ENCODE results near the gene NXN.

NXN gene

GRCh38 chr17:979539-980405 is at the start of gene NXN:
NXN (minus strand) TSS chr17:979776.
- DNase-seq: peak; percentile 95

- DNase-seq: no peak
These were observed 47.5 kb upstream of the NXN start for GRCh38 chr17:1027044-1027443.

GRCh38 chr17:1026599-1026975 is 47.0 kb upstream of the NXN start:
- no peak for DNase-seq

- DNase-seq: no peak
These were observed 46.4 kb upstream of the NXN start for GRCh38 chr17:1025733-1026598.

GRCh38 chr17:1024076-1024475 is 44.5 kb upstream of the NXN start:
- no peak for DNase-seq

GRCh38 chr17:1022278-1023024 is 42.9 kb upstream of the NXN start:
- DNase-seq: no peak

- DNase-seq: no peak
These were observed 41.6 kb upstream of the NXN start for GRCh38 chr17:1021147-1021546.

- no peak for DNase-seq
These were observed 39.9 kb upstream of the NXN start for GRCh38 chr17:1019451-1019850.

GRCh38 chr17:1018547-1018946 is 39.0 kb upstream of the NXN start:
- DNase-seq: no peak

- no peak for DNase-seq
These were observed 34.1 kb upstream of the NXN start for GRCh38 chr17:1013729-1014090.

GRCh38 chr17:1012823-1013728 is 33.5 kb upstream of the NXN start:
- DNase-seq: no peak

GRCh38 chr17:1011760-1012735 is 32.5 kb upstream of the NXN start:
- DNase-seq: no peak

GRCh38 chr17:1011138-1011537 is 31.6 kb upstream of the NXN start:
- DNase-seq: no peak

GRCh38 chr17:1010586-1010985 is 31.0 kb upstream of the NXN start:
- no peak for DNase-seq

- no peak for DNase-seq
These were observed 30.5 kb upstream of the NXN start for GRCh38 chr17:1010086-1010450.

GRCh38 chr17:1009229-1010085 is 29.9 kb upstream of the NXN start:
- no peak for DNase-seq

- DNase-seq: no peak
These were observed 28.6 kb upstream of the NXN start for GRCh38 chr17:1008008-1008761.

- DNase-seq: no peak
These were observed 27.9 kb upstream of the NXN start for GRCh38 chr17:1007310-1008007.

GRCh38 chr17:1006054-1006453 is 26.5 kb upstream of the NXN start:
- DNase-seq: no peak
